ENCODE results near the gene HAUS7.
"Not testable (repeated sequence)": the region's sequence is repeated elsewhere in the genome, so short reads cannot be mapped to it uniquely, and the experiment has no call there.

The HAUS7 gene

DNA sequence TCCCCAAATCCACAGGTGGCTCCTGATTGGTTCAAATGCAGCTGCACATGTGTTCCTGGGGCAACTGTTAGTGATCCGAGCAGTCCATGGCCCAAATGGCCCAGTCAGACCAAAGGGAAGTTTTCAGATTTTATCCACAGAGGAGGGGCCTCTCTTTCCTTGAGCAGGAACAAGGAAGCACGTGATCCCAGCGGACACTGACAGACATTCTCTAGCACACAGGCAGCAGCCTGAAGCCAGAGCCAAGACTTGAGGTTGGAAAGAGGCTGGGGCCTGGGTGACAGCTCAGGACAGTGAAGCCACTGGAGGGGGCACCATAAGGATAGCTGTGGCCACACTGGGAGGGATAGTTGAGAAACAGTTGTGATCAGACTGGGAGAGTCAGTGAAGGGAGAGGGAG, 62.6 kb downstream of the HAUS7 start:
- no peak for DNase-seq

- no peak for DNase-seq
These were observed 63.5 kb downstream of the HAUS7 start for GRCh38 chrX:153406903-153407302.

GRCh38 chrX:153406011-153406410, 64.4 kb downstream of the HAUS7 start:
- no peak for DNase-seq

DNA sequence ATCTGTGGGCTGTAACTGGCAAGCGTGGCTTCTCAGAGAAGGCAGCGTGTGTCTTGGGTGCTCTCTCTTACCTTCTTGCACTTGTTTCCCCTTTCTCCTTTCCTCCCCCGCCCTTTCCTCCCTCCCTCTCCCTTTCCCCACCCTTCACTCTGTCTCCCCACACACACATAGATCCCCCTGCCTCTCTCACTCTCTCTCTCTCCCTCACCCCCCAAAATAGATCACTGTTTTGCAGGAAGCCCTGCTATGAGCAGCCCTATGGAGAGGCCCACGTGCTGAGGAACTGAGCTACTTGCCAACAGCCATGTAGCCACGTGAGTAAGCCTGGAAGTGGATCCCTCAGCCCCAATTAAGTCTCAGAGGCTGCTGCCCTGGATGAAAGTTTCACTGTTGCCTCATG, 65.0 kb downstream of the HAUS7 start:
- DNase-seq: peak in 2 of 4 experiments; percentile 7 to 20

- not testable (repeated sequence) for DNase-seq
These were observed 66.0 kb downstream of the HAUS7 start for GRCh38 chrX:153404333-153404732.

- DNase-seq: no peak
These were observed 69.1 kb downstream of the HAUS7 start, which contains the start of gene PNMA6E for GRCh38 chrX:153401133-153401764. PNMA6E (minus strand) TSS chrX:153401350; CDS start chrX:153398849, 2,501 bp downstream.

- peak; percentile 59 to 79 (median 64) for DNase-seq
These were observed 69.9 kb downstream of the HAUS7 start for GRCh38 chrX:153400146-153401132.

DNA sequence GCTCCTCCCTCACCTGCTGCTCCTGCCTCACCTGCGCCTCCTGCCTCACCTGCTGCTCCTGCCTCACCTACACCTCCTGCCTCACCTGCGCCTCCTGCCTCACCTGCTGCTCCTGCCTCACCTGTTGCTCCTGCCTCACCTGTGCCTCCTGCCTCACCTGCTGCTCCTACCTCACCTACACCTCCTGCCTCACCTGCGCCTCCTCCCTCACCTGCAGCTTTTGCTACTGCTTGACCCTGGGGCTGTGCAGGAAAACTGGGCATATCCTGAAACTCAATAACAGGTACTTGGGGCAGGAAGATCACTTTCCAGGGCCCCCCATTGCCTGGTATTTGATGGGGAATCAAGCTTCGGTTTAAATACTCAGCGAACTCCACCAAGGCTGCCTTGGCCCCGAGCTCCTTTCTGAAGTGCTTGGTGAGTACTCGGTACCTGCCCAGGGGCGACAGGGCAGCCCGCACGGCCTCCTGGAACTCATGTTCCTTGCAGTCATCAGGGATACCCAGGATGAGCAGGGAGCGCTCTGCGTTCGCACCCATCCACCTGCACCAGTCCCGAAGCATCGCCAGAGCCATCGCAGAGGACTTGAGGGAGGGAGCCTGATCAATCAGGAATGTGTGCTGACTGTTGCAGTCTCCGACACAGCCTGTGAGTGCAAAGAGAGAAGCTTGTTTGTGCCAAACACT, 72.0 kb downstream of the HAUS7 start:
- DNase-seq: no peak

All from suppressor macrophage (primary cell).